HUES48 (cell line): ENCODE results near the gene MYO1E.
"Not testable (repeated sequence)": the region's sequence is repeated elsewhere in the genome, so short reads cannot be mapped to it uniquely, and the experiment has no call there.

Experiments
- H3K27ac ChIP-seq: one replicate; pipeline ENCODE4 v1.7.0; 2013; ENCODE audit warnings: low read depth, low read length, inconsistent platforms
- H3K27me3 ChIP-seq: 2 replicates; pipeline ENCODE4 v1.6.1; 2013; ENCODE audit warnings: mild to moderate bottlenecking, low read length; ENCODE audit not compliant: control insufficient read depth, insufficient read depth
- H3K36me3 ChIP-seq: 2 replicates; pipeline ENCODE4 v1.6.1; 2013; ENCODE audit warnings: low read length; ENCODE audit not compliant: control insufficient read depth, insufficient read depth
- H3K4me1 ChIP-seq: 2 replicates; pipeline ENCODE4 v1.6.1; 2013; ENCODE audit warnings: mild to moderate bottlenecking, low read length; ENCODE audit not compliant: control insufficient read depth, insufficient read depth
- H3K4me3 ChIP-seq: 2 replicates; pipeline ENCODE4 v1.5.1; 2013; ENCODE audit warnings: mild to moderate bottlenecking, low read depth, low read length
- H3K9ac ChIP-seq: 2 replicates; pipeline ENCODE4 v1.6.1; 2013; ENCODE audit warnings: mild to moderate bottlenecking, low read depth, low read length, moderate library complexity
- H3K9me3 ChIP-seq: 2 replicates; pipeline ENCODE4 v1.6.1; 2013; ENCODE audit warnings: low read length; ENCODE audit not compliant: control insufficient read depth, insufficient read depth

Gene MYO1E

GRCh38 chr15:59387196-59387878 lies 14.7 kb upstream of the MYO1E start:
- not testable (repeated sequence) for H3K9me3 ChIP-seq, H3K4me1 ChIP-seq, H3K27me3 ChIP-seq, H3K9ac ChIP-seq, H3K27ac ChIP-seq, H3K36me3 ChIP-seq, H3K4me3 ChIP-seq

DNA sequence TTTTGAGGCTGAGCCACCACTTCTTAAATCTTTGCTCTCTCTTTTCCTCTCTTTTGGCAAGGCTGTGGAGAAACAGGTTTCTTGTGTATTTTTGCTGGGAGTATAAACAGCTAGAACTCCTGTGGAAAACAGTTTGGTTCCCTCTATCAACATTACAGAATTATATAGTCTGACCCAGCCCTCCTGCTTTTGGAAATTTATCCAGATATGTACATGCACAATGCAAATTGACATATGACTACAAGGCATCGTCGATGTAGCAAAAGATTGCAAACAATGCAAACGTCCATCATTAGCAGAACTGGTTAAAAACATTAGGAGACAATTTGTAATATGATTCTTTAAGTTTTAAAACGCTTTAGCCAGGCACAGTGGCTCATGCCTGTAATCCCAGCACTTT lies 12.5 kb upstream of the MYO1E start:
- Histone ChIP-seq H3K9me3 (no peaks in the 10 kb centered on the region), H3K36me3 (peaks cover 15% of the 10 kb centered on the region; the same call in 1 of the 2 replicates), H3K27ac (no peak overlapping the region), H3K27me3 (no peaks in the 10 kb centered on the region), H3K4me3 (no peak overlapping the region), H3K4me1 (0 out of 2 replicates have a peak, but pooled peaks cover 5% of the 10 kb centered on the region), H3K9ac (no peak overlapping the region)

- no peak overlapping the region for H3K4me3 ChIP-seq
- no peaks in the 10 kb centered on the region for H3K9me3 ChIP-seq
- H3K27ac ChIP-seq = no peak overlapping the region
- H3K9ac ChIP-seq = no peak overlapping the region
- H3K27me3 ChIP-seq = no peaks in the 10 kb centered on the region
- peaks cover 15% of the 10 kb centered on the region; the same call in 1 of the 2 replicates for H3K36me3 ChIP-seq
- H3K4me1 ChIP-seq = 0 out of 2 replicates have a peak, but pooled peaks cover 5% of the 10 kb centered on the region
Observed at GRCh38 chr15:59384507-59384906, 11.8 kb upstream of the MYO1E start.

GRCh38 chr15:59380902-59381610 lies 8.4 kb upstream of the MYO1E start:
- no peak overlapping the region for H3K4me3 ChIP-seq
- no peak overlapping the region for H3K27ac ChIP-seq
- no peaks in the 10 kb centered on the region for H3K27me3 ChIP-seq
- peaks cover 15% of the 10 kb centered on the region; the same call in 1 of the 2 replicates for H3K36me3 ChIP-seq
- H3K4me1 ChIP-seq = 0 out of 2 replicates have a peak, but pooled peaks cover 5% of the 10 kb centered on the region
- H3K9ac ChIP-seq = no peak overlapping the region
- H3K9me3 ChIP-seq = no peaks in the 10 kb centered on the region

DNA sequence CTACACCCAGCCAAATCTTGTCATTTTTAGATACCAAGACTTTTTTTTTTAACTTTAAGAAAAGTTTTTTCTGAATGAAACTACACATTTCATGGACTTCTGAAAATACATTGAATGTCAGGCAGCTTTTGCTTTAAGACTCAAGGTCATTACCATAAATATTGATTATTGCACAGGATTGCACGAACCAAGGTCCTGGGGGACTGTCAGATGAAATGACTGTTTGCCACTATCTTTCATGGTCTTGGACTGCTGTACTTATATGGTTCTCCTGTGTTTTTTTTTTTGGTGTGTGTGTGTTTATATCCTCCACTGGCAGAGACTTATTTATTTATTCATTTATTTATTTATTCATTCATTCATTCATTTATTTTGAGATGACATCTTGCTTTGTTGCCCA lies 6.9 kb upstream of the MYO1E start:
- Histone ChIP-seq H3K9ac (no peak overlapping the region), H3K36me3 (peaks cover 13% of the 10 kb centered on the region; the same call in 1 of the 2 replicates), H3K4me3 (no peak overlapping the region), H3K9me3 (no peaks in the 10 kb centered on the region), H3K27me3 (no peaks in the 10 kb centered on the region), H3K4me1 (0 out of 2 replicates have a peak, but pooled peaks cover 5% of the 10 kb centered on the region), H3K27ac (no peak overlapping the region)

GRCh38 chr15:59378855-59379254 lies 6.2 kb upstream of the MYO1E start:
- Histone ChIP-seq H3K9me3 (no peaks in the 10 kb centered on the region), H3K27me3 (no peaks in the 10 kb centered on the region), H3K9ac (no peak overlapping the region), H3K36me3 (peaks cover 13% of the 10 kb centered on the region; the same call in 1 of the 2 replicates), H3K4me1 (0 out of 2 replicates have a peak, but pooled peaks cover 5% of the 10 kb centered on the region), H3K4me3 (no peak overlapping the region), H3K27ac (no peak overlapping the region)

DNA sequence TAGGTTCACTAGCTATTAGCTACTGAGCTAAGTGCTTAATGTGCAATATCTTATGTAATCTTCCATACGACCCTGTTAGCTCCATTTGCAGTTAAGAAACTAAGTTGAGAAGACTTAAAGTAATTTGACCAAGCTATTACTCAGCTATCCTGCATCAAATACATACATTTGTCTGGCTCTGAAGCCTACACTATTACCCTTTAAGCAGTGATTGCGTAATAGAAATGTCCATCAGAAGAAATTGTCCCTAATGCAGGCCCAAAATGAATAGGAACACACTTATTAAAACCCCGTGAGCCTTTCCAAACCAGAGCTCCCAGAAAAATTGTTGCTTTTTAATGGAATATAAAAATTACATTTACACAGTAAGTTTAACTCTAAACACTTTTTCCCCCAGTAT lies 5.3 kb upstream of the MYO1E start:
- Histone ChIP-seq H3K27me3 (no peaks in the 10 kb centered on the region), H3K4me1 (0 out of 2 replicates have a peak, but pooled peaks cover 5% of the 10 kb centered on the region), H3K4me3 (no peak overlapping the region), H3K27ac (no peak overlapping the region), H3K9ac (no peak overlapping the region), H3K9me3 (no peaks in the 10 kb centered on the region), H3K36me3 (peaks cover 12% of the 10 kb centered on the region; the same call in 1 of the 2 replicates)

GRCh38 chr15:59376733-59377132 lies 4.1 kb upstream of the MYO1E start:
- H3K4me3 ChIP-seq = no peak overlapping the region
- no peak overlapping the region for H3K9ac ChIP-seq
- H3K36me3 ChIP-seq = peaks cover under 1% of the 10 kb centered on the region; the same call in 1 of the 2 replicates
- 0 out of 2 replicates have a peak, but pooled peaks cover 5% of the 10 kb centered on the region for H3K4me1 ChIP-seq
- no peaks in the 10 kb centered on the region for H3K27me3 ChIP-seq
- no peak overlapping the region for H3K27ac ChIP-seq
- H3K9me3 ChIP-seq = no peaks in the 10 kb centered on the region

DNA sequence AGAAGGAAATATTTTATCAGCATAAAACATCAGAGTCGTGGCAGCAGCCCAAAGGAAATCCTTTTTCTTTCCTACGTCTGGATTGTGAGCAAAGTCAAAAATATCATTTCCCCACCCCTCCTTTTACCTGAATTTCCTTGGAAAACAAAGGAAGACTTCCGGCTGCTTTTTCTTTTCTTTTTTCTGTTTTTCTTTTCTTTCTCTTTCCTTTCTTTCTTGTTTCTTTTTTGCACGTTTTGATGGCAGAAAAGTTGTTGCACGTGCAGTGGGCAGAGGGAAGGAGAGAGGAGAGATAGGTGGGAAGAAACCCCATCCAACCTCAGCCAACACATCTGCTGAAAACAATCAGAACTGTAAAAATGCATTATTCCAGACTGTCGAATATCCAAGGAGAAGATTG lies 544 bp upstream of the MYO1E start:
- Histone ChIP-seq H3K36me3 (no peaks in the 10 kb centered on the region), H3K27ac (peak overlapping the region; percentile 93), H3K4me1 (peaks cover 16% of the 10 kb centered on the region), H3K4me3 (peak overlapping the region; percentile 75), H3K27me3 (no peaks in the 10 kb centered on the region), H3K9ac (peak overlapping the region; percentile 77), H3K9me3 (no peaks in the 10 kb centered on the region)

GRCh38 chr15:59371458-59372351 lies 966 bp downstream of the MYO1E start:
- Histone ChIP-seq H3K27ac (peak overlapping the region; percentile 93), H3K36me3 (no peaks in the 10 kb centered on the region), H3K9ac (peak overlapping the region; percentile 77), H3K27me3 (no peaks in the 10 kb centered on the region), H3K9me3 (no peaks in the 10 kb centered on the region), H3K4me3 (peak overlapping the region; percentile 75), H3K4me1 (peaks cover 25% of the 10 kb centered on the region)
